ENCODE data around the gene MMP7.

GRCh38 chr11:102527684-102528083 is 2.9 kb downstream of the MMP7 start:
- TF ChIP-seq REST (IDR thresholded peaks at IDR 0.05; ENCODE audit: unreplicated experiment) (no peak), CTCF (conservative IDR thresholded peaks at IDR 0.05; ENCODE audit: low read depth in 2 of 2) (no peak), ZNF114 (CRISPR knock-in tag; IDR thresholded peaks at IDR 0.05) (no peak), POLR2AphosphoS5 (IDR thresholded peaks at IDR 0.05; ENCODE audit: low read depth) (no peak), EZH2 (IDR thresholded peaks at IDR 0.05; ENCODE audit: low read depth, unreplicated experiment) (no peak), EZH2phosphoT487 (IDR thresholded peaks at IDR 0.05; ENCODE audit: unreplicated experiment) (no peak), JUNB (IDR thresholded peaks at IDR 0.05; ENCODE audit: unreplicated experiment) (no peak), ZNF331 (CRISPR knock-in tag; IDR thresholded peaks at IDR 0.05; ENCODE audit: low read depth) (no peak), CREB1 (CRISPR knock-in tag; IDR thresholded peaks at IDR 0.05; ENCODE audit: low read depth) (no peak), ETS1 (IDR thresholded peaks at IDR 0.05) (no peak)

All from GM23338 (cell line).